GDM1 (cell line): Measurements from ENCODE around the gene SUV39H1.
"Not testable (repeated sequence)": the region's sequence is repeated elsewhere in the genome, so short reads cannot be mapped to it uniquely, and the experiment has no call there.

Source experiments
- DNase-seq: peaks from one replicate; lab custom pipeline; 2025; lab: John Stamatoyannopoulos, UW

Gene SUV39H1

GRCh38 chrX:48688531-48689150 is 7.9 kb upstream of the SUV39H1 start:
- no peak for DNase-seq

- no peak for DNase-seq
These were observed 7.2 kb upstream of the SUV39H1 start for GRCh38 chrX:48689208-48689920.

DNA sequence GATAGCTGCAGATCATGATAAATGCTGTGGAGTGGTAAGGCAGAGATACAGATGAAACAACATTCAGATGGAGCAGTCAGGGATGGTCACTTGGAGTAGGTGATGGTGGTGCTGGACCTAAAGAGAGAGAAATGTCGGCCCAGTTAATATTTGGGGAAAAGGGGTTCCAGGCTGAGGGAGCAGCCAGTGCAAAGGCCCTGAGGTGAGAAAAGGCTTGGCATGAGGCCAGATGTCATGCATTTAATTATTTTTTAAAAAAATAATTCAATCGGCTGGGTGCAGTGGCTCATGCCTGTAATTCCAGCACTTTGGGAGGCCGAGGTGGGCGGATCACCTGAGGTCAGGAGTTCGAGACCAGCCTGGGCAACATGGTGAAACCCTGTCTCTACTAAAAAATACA is 4.8 kb upstream of the SUV39H1 start:
- DNase-seq: not testable (repeated sequence)

DNA sequence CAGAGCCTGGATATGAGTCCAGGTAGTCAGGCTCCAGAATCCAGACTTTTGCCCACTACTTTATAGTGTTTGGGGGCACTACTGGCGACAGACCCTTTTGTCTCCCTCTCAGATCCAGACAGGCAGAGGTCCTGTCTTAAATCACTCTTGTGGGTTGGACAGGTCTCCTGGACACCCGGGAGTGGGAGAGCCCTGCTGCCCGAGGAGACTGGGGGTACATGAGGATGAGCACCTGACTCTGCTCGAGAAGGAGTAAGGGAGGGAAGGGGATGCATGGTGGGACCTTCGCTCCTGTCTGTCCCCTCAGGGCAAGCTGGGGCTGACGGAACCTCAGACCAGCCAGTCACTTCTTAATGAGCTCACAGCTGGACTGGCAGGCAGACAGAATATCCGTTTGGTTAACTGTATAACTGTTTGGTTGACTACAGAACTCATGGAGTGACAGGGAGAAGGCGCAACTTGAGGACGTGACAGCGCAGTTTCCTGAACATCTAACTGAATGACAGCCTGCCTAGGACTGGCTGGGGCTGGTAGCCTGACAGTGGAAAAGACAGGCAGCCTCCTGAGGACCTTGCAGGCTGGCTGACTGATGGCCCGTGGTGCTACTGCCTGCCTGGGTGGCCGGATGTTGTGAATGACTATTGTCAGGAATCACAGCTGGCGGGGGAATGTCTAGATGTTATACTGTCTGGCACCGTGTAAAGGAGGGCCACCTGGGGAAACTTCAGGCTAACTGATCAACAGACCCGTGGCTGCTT is 1.6 kb upstream of the SUV39H1 start:
- no peak for DNase-seq

DNA sequence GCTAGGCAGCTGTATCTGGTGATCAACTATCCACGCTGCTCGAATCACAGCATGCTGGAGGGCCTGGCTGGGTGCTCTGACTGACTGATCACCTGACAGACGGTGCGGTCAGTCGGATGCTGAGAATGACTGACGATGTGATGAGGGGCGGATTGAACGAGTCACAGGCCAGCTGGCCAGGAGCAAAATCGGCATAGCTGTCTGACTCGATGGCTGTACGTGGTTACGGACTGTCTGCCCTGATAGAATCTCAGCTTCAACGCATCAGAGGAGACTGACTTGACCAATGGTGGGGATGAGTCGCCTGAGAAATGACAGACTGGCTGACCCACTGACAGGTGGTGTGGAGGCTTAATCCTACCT is 1.0 kb upstream of the SUV39H1 start:
- no peak for DNase-seq

GRCh38 chrX:48695925-48696300 is 621 bp upstream of the SUV39H1 start:
- DNase-seq: no peak

DNA sequence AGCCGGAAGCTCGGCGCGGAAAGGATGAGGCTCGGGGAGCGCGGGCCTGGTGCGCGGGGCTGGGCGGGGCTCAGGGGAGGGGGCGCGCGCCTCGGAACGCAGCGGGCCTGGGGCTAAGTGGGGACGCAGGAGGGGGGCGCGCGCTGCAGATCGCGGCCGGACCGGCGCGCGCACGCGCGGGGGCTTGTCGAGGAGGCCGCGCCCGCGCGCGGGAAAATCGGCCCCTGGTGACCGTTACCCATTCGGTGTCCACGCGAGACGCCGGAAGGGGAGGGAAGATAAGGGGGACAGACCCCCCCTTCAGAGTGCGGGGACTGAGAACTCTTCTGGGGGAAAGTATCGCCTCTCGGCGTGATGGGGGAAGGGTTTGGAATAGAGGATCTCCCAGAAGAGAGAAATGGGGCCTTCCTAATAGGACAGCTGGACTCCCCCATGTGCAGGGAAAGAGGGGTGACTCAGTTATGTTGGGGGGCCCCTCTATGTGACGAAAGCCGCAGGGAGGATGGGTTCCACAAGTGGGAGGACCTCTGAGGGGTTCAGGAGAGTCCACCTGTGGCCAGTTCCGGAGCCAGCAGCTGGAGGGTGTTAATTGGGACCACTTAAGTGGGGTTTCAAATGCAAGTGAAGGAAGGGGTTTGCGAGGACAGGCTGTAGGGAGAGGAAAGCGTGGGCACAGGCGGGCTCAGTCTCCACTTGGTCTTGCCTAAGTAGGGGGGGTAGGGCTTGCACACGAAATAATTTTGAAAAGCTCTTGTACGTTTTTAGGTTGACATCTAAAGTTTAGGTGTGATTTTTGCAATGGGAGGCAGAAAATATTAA is 584 bp downstream of the SUV39H1 start:
- DNase-seq: peak; percentile 74

- no peak for DNase-seq
These were observed 1.8 kb downstream of the SUV39H1 start for GRCh38 chrX:48698306-48698705.

GRCh38 chrX:48700246-48700645 is 3.7 kb downstream of the SUV39H1 start:
- DNase-seq: no peak

DNA sequence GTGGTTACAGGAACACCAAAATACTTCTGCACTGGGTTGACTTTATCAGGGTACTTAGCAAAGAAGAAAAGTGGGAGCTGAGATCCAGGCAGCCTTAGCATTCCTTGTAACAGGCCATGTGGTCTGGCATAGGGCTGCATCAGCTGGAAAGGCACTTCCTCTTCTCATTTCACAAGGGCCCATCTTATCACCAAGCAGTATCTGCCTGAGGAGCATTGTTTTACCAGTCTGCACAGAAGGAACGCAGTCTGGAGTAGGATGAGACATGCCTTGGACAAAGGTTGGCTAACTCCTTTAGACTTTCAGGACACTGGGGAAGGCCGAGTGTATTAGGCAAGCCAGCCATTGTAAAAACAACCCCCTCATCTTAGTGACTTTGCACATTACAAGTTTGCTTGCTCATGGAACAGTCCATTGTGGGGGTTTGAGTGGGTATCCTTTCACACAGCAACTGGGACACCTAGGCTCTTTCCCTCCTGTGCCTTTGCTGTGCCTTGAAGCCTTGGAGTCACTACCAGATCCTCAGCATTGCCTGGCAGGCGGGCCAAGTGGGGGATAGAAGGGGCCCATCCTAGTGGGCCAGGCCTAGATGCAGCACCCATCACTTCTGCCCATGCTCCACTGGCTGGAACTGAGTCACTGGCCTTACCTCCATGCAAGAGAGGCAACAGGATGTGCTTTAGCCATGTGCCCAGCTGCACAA is 4.6 kb downstream of the SUV39H1 start:
- no peak for DNase-seq

DNA sequence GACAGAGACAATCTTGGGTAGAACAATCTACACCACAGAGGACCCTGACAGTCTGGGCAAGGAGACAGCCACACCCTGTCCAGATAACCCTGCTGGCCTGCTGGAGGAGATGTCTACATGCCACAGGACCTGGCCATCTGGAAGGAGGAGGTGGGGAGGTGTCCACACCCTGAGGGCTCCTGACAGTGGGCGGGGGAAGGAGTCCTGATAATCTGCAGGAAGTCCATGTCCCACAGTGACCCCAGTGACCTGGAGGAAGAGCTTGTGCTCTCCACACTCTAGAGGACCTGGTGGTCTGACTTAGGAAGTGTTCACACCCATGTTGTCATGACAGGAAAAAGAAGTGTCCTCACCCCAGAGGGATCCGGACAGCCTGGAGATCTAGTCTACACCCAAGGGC is 5.5 kb downstream of the SUV39H1 start:
- no peak for DNase-seq

- no peak for DNase-seq
These were observed 6.2 kb downstream of the SUV39H1 start for GRCh38 chrX:48702716-48703115.

- DNase-seq: no peak
These were observed 6.7 kb downstream of the SUV39H1 start for GRCh38 chrX:48703228-48703627.

GRCh38 chrX:48703642-48704481 is 7.3 kb downstream of the SUV39H1 start:
- no peak for DNase-seq

DNA sequence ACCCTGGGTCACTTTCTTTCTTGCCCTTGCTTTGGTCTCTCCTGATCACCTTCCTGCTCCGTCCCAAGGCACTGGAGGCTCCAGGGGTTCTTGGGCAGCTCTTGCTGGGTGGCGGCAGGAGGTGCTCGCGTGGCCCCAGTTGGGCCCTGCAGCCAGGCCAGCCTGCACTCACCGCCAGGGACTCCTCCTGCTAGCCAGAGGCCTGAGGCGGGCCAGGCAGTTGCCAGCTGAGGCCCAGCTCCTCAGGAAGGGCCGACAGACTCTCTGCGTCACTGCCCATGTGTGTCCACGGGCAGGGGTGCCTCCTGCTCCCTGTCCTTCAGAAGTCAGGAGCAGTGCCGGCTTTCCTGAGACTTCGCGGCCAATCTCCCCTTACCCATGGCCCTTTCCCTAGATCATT is 9.3 kb downstream of the SUV39H1 start:
- no peak for DNase-seq

DNA sequence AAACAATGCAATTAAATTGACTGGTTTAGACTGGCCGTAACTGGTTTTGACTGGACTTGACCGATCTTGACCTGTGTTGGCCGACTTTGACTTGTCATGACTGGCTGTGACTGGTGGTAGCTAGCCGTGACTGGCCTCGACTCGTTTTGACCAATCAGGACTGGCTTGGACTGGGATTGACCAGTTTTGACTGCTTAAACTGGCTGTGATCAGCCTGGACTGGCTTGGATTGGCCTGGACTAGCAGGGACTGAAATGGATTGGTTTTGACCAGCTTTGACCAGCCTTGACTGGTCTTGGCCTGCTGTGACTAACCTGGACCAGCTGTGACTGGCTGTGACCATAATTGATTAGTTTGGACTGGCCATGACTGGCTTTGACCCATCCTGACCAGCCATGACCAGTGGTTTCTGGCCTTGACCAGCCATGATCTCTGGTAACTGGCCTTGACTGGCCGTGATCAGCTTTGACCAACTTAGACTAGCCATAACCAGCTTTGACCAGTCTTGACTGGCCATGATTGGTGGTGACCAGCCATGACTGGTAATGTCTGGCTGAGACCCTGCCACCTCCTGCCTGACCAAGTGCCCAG is 13.1 kb downstream of the SUV39H1 start:
- DNase-seq: no peak

DNA sequence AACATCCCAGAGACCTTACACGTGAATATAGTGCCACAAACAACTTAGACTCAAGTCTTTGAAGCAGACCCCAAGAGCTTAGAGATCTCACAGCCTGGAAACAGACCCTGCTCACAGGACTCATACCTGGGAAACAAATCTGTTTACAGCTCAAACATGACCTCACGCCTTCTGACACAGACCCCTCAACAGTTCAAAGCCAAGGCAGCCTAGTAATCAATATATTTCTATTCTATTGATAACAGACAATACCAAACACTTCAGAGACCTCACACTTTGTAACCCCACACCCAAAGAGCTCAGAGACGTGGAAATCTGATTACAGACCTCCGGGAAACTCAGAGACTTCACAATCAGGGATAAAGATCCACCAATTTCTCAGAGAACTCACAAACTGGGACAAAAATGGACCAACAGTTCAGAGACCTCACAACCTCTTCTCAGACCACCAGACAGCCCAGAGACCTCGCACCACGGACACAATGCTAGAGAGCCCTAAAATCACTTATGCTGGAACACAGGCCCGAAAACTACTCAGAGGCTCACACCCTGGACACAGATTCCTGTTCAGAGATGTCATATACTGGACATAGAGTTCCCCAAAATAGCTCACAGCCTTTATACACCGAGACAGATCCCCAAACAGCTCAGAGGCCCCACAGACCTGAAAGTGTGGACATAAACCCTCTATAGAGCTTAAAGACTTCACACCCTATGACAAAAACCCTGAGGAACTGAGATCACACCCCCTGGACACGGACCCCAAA is 14.8 kb downstream of the SUV39H1 start:
- no peak for DNase-seq

GRCh38 chrX:48711929-48712505 is 15.5 kb downstream of the SUV39H1 start:
- no peak for DNase-seq

DNA sequence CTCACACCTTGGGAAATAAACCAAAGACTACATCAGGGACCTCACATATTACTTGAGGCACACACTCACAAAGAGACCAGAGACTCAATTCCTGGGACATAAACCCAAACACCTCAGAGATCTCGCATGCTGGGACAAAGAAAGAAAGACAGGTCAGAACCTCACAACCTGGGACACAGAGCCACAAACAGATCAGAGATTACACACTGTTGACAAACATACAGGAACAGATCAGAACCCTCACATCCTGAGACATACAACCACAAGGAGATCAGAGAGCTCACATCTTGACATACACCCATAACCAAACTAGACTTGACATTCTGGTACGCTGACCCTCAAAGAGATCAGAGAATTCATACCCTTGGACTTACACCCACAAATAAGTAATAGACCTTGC is 17.3 kb downstream of the SUV39H1 start:
- DNase-seq: no peak
